HepG2 (cell line): ENCODE measurements around the gene SLC16A6. TPM values are rescaled to one million over a fixed set of nuclear protein-coding genes. Genes with fewer than 3 reads are reported as not detected.

Source experiments
- CREBL2 ChIP-seq: sonication (generic); formaldehyde crosslinking; IDR thresholded peaks from 2 replicates; pipeline ENCODE4 v1.8.1; 2023; ENCODE audit warnings: missing genetic modification reagents, mild to moderate bottlenecking, borderline replicate concordance
- GRHL1 ChIP-seq: sonication (generic); formaldehyde crosslinking; conservative IDR thresholded peaks from 2 replicates; pipeline ENCODE4 v1.8.0; 2022; ENCODE audit warnings: missing genetic modification reagents
- HBP1 ChIP-seq: IDR thresholded peaks from 2 replicates; pipeline ENCODE4 v1.6.1; 2016; ENCODE audit warnings: low read depth, control low read depth
- MATR3 ChIP-seq: sonication (generic); formaldehyde crosslinking; IDR thresholded peaks from 2 replicates; pipeline ENCODE4 v1.4.0; 2020; ENCODE audit warnings: missing genetic modification reagents
- MYC ChIP-seq: sonication (generic); formaldehyde crosslinking; IDR thresholded peaks from 2 replicates; pipeline ENCODE4 v1.9.0; 2021; ENCODE audit warnings: missing genetic modification reagents, borderline replicate concordance
- SIX1 ChIP-seq: sonication (generic); formaldehyde crosslinking; IDR thresholded peaks from 2 replicates; pipeline ENCODE4 v1.4.0; 2020; ENCODE audit warnings: missing genetic modification reagents, borderline replicate concordance
- SNAPC4 ChIP-seq: sonication (generic); formaldehyde crosslinking; IDR thresholded peaks from 2 replicates; pipeline ENCODE4 v1.4.0; 2020; ENCODE audit warnings: mild to moderate bottlenecking, missing genetic modification reagents
- TERF1 ChIP-seq: sonication (generic); formaldehyde crosslinking; IDR thresholded peaks from 2 replicates; pipeline ENCODE4 v1.8.0; 2022; ENCODE audit warnings: mild to moderate bottlenecking, missing genetic modification reagents, moderate library complexity
- TFAP4 ChIP-seq: sonication (generic); IDR thresholded peaks from 2 replicates; pipeline ENCODE4 v1.6.1; 2016; ENCODE audit warnings: low read depth, borderline replicate concordance
- U2AF1 ChIP-seq: fragments of 200-400 bp; formaldehyde crosslinking; optimal IDR thresholded peaks from 2 replicates; pipeline ENCODE3; 2017; ENCODE audit warnings: mild to moderate bottlenecking, low read depth, low read length
- ZNF234 ChIP-seq: sonication (generic); formaldehyde crosslinking; conservative IDR thresholded peaks from 2 replicates; pipeline ENCODE4 v1.5.1; 2020; ENCODE audit warnings: mild to moderate bottlenecking, missing genetic modification reagents
- ZNF850 ChIP-seq: sonication (generic); formaldehyde crosslinking; conservative IDR thresholded peaks from 2 replicates; pipeline ENCODE4 v1.9.0; 2021; ENCODE audit warnings: mild to moderate bottlenecking, missing genetic modification reagents
- ZUFSP ChIP-seq: sonication (generic); formaldehyde crosslinking; IDR thresholded peaks from 2 replicates; pipeline ENCODE4 v1.9.0; 2021; ENCODE audit warnings: missing genetic modification reagents, mild to moderate bottlenecking, borderline replicate concordance
- polyA plus RNA-seq, 8 experiments: library from polyadenylated mRNA; depleted of rRNA in 3 of 8; stranded (reverse) in 7 of 8; unstranded in 1 of 8; fragments of >200 nt; fragmentation: Illumina TruSeq in 4 of 8; extraction: Trizol in 4 of 8; gene quantifications; 2 replicates each; pipeline versions ENCODE4 v1.2.1 to v1.2.3, GENCODE V29; 2011 to 2016; ENCODE audit warnings: low read depth in 4 of 8, missing spikeins in 1 of 8, mixed read lengths in 1 of 8; ENCODE audit not compliant: insufficient read depth in 1 of 8
- total RNA-seq, 5 experiments: library from RNA; depleted of rRNA; stranded (reverse); fragments of >200 nt; fragmentation: Illumina TruSeq; extraction: Trizol; gene quantifications; 2 replicates each; pipeline ENCODE4 v1.2.3, GENCODE V29; 2016; ENCODE audit warnings: low read depth in 1 of 5

The SLC16A6 gene
- total and polyA plus RNA-seq, 2 of the 13 experiments (the other 11 are each of a cell fraction or from before 2014, with no cell fraction given): 1.1 to 44.7 TPM

GRCh38 chr17:68247445-68248198 is 43.3 kb downstream of the SLC16A6 start, which contains the start of gene AMZ2 (continued):
- 0 out of 2 replicates have a peak, but pooled peaks have one; percentile 46 for TF ChIP-seq HBP1
- no peak for TF ChIP-seq MATR3
- TF ChIP-seq ZNF234: 0 out of 2 replicates have a peak, but pooled peaks have one; percentile 49
- TF ChIP-seq SNAPC4: peak; percentile 58; the same call in 1 of the 2 replicates
- TF ChIP-seq CREBL2 (CRISPR knock-in tag): no peak; the same call in 1 of the 2 replicates
- peak; percentile 54; the same call in 1 of the 2 replicates for TF ChIP-seq TFAP4
- peak; percentile 86 for TF ChIP-seq MYC (CRISPR knock-in tag)
- no peak for TF ChIP-seq ZUFSP
- TF ChIP-seq U2AF1: peak; percentile 31
- no peak for TF ChIP-seq GRHL1 (CRISPR knock-in tag)
- peak; percentile 12; the same call in 1 of the 2 replicates for TF ChIP-seq ZNF850 (CRISPR knock-in tag)
- TF ChIP-seq SIX1 (CRISPR knock-in tag): no peak
- 0 out of 2 replicates have a peak, but pooled peaks have one; percentile 30 for TF ChIP-seq TERF1
